SU-DHL-6 (cell line): ENCODE measurements around the gene CELSR3.

Experiments used
- H2AFZ ChIP-seq: fragments of 200-600 bp; sonication (generic); 2 replicates; pipeline ENCODE4 v1.6.1; 2014; ENCODE audit warnings: low read depth, mild to moderate bottlenecking, moderate library complexity, mixed read lengths, antibody characterized with exemption, low read length; ENCODE audit not compliant: severe bottlenecking
- H3F3A ChIP-seq: fragments of 200-600 bp; shearing (Covaris generic); 2 replicates; pipeline ENCODE4 v1.6.0; 2016; ENCODE audit warnings: antibody characterized with exemption, mild to moderate bottlenecking; ENCODE audit not compliant: insufficient read depth
- H3K27ac ChIP-seq: fragments of 200-600 bp; sonication (generic); 2 replicates; pipeline ENCODE4 v1.5.1; 2016; ENCODE audit warnings: low read depth, mild to moderate bottlenecking, low read length, moderate library complexity, mixed read lengths
- H3K27me3 ChIP-seq: fragments of 200-600 bp; sonication (generic), shearing (Covaris generic); 2 replicates; pipeline ENCODE4 v1.6.0; 2014; ENCODE audit warnings: mild to moderate bottlenecking, low read length
- H3K36me3 ChIP-seq: fragments of 200-600 bp; sonication (generic); 2 replicates; pipeline ENCODE4 v1.6.1; 2014; ENCODE audit warnings: mild to moderate bottlenecking, low read length, mixed read lengths
- H3K4me2 ChIP-seq: fragments of 300-600, 200-600 bp; shearing (Covaris generic), sonication (generic); 2 replicates; pipeline ENCODE4 v1.6.0; 2014; ENCODE audit warnings: low read length, low read depth, mild to moderate bottlenecking; ENCODE audit not compliant: poor library complexity, severe bottlenecking
- H3K4me3 ChIP-seq: fragments of 200-600 bp; sonication (generic); 2 replicates; pipeline ENCODE4 v1.5.1; 2014; ENCODE audit warnings: antibody characterized with exemption, low read length, mild to moderate bottlenecking, mixed read lengths; ENCODE audit not compliant: insufficient read depth, poor library complexity, severe bottlenecking
- H3K79me2 ChIP-seq: fragments of 200-600 bp; sonication (generic); 2 replicates; pipeline ENCODE4 v1.6.1; 2014; ENCODE audit warnings: mild to moderate bottlenecking, low read length, moderate library complexity; ENCODE audit not compliant: insufficient read depth
- H3K9ac ChIP-seq: fragments of 200-600 bp; sonication (generic); 2 replicates; pipeline ENCODE4 v1.7.0; 2014; ENCODE audit warnings: mild to moderate bottlenecking, low read length
- H3K9me2 ChIP-seq: fragments of 200-600 bp; sonication (generic); replicated peaks from 2 replicates; pipeline ENCODE4 v1.6.1; 2014; ENCODE audit warnings: low read length; ENCODE audit not compliant: insufficient read depth
- H3K9me3 ChIP-seq: fragments of 200-600 bp; sonication (generic); 2 replicates; pipeline ENCODE4 v1.6.1; 2014; ENCODE audit warnings: low read length, mixed read lengths; ENCODE audit not compliant: insufficient read depth
- H4K20me1 ChIP-seq: fragments of 200-600 bp; sonication (generic); 2 replicates; pipeline ENCODE4 v1.6.1; 2014; ENCODE audit warnings: low read depth, mild to moderate bottlenecking, antibody characterized with exemption, low read length, moderate library complexity, mixed read lengths
- EZH2phosphoT487 ChIP-seq: fragments of 200-600 bp; sonication (generic), shearing (Covaris generic); conservative IDR thresholded peaks from 2 replicates; pipeline ENCODE4 v1.6.1; 2018; ENCODE audit warnings: mild to moderate bottlenecking, antibody characterized with exemption, low read length, moderate library complexity, mixed read lengths
- TF ChIP-seq, protein P1 (sequence below): fragments of 200-600 bp; sonication (generic); IDR thresholded peaks from one replicate; pipeline ENCODE4 v1.5.1; 2017; ENCODE audit warnings: antibody characterized with exemption, mild to moderate bottlenecking, low read length, moderate library complexity; ENCODE audit not compliant: insufficient read depth, poor library complexity, severe bottlenecking

CELSR3 gene

DNA sequence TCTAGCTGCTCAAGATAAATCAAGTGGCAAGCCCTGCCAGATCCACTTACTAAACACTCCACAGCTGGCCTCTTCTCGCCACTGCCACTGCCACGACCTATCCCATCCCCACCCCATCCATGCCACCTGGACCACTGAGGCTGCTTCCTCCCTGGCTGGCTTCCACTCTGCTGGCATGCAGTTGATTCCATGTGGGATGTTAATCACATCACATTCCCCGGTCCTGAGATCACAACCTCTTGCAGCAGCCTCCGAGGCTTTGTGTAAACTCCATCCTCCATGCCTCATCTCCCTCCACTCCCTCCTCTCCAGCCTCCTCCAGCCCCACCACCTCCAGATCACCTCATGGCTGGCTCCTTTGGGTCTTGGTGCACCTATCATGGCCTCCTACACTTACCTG is 15.4 kb upstream of the CELSR3 start:
- Histone ChIP-seq H4K20me1 (no peaks in the 10 kb centered on the region), H3F3A (no peaks in the 10 kb centered on the region), H3K27me3 (no peaks in the 10 kb centered on the region), H3K79me2 (peaks cover 4% of the 10 kb centered on the region; the same call in 1 of the 2 replicates), H3K4me2 (no peak overlapping the region), H3K27ac (no peak overlapping the region), H3K9me2 (no peaks in the 10 kb centered on the region), H3K4me3 (no peak overlapping the region), H2AFZ (no peak overlapping the region), H3K36me3 (no peaks in the 10 kb centered on the region), H3K9me3 (no peaks in the 10 kb centered on the region), H3K9ac (no peak overlapping the region)
- no peak for TF ChIP-seq EZH2phosphoT487
- TF ChIP-seq, protein P1, sequence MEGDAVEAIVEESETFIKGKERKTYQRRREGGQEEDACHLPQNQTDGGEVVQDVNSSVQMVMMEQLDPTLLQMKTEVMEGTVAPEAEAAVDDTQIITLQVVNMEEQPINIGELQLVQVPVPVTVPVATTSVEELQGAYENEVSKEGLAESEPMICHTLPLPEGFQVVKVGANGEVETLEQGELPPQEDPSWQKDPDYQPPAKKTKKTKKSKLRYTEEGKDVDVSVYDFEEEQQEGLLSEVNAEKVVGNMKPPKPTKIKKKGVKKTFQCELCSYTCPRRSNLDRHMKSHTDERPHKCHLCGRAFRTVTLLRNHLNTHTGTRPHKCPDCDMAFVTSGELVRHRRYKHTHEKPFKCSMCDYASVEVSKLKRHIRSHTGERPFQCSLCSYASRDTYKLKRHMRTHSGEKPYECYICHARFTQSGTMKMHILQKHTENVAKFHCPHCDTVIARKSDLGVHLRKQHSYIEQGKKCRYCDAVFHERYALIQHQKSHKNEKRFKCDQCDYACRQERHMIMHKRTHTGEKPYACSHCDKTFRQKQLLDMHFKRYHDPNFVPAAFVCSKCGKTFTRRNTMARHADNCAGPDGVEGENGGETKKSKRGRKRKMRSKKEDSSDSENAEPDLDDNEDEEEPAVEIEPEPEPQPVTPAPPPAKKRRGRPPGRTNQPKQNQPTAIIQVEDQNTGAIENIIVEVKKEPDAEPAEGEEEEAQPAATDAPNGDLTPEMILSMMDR: no peak

DNA sequence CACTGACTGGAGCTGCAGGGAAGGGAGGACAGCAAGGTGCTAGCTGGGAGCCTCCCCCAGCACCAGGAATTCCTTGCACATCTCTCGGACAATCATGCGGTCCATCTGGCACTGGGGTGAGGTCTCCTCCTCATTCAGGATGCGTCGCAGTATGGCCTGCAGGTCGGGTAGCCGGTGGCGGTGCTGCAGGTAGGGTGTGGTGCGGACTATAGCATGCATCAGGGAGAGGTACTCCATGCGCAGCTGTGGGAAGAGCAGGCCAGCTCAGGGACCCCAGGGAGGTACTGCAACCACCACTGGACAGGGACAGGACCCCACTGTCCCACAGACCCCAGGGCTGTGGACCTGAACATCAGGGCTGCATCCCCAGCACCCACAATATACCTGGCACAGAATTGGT is 11.8 kb upstream of the CELSR3 start:
- H3K36me3 ChIP-seq: no peaks in the 10 kb centered on the region
- no peaks in the 10 kb centered on the region for H3F3A ChIP-seq
- no peak overlapping the region for H3K27ac ChIP-seq
- H3K4me3 ChIP-seq: no peak overlapping the region
- H4K20me1 ChIP-seq: no peaks in the 10 kb centered on the region
- no peaks in the 10 kb centered on the region for H3K79me2 ChIP-seq
- H3K4me2 ChIP-seq: no peak overlapping the region
- H2AFZ ChIP-seq: no peak overlapping the region
- TF ChIP-seq, protein P1: no peak
- no peak for TF ChIP-seq EZH2phosphoT487
- no peaks in the 10 kb centered on the region for H3K9me2 ChIP-seq
- no peaks in the 10 kb centered on the region for H3K27me3 ChIP-seq
- no peaks in the 10 kb centered on the region for H3K9me3 ChIP-seq
- no peak overlapping the region for H3K9ac ChIP-seq

DNA sequence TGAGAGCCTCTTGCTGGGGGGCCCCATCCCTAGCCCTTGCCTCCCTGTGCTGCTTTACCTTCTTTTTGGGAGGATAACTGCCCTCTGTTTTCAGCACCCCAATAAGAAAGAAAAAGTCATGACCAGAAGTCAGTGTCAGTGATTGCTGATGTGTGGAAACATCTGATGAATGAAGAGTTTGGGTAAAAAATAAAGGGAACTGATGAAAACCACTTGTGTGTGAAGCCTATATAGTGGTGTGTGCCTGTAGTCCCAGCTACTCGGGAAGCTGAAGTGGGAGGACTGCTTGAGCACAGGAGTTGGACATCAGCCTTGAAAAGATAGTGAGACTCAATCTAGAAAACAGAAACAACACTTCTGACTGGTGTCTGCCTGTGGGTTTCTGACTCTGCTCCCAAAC is 9.8 kb upstream of the CELSR3 start:
- no peak overlapping the region for H3K27ac ChIP-seq
- H3K9ac ChIP-seq: no peak overlapping the region
- no peaks in the 10 kb centered on the region for H3F3A ChIP-seq
- H3K4me2 ChIP-seq: no peak overlapping the region
- H3K79me2 ChIP-seq: no peaks in the 10 kb centered on the region
- H4K20me1 ChIP-seq: no peaks in the 10 kb centered on the region
- no peaks in the 10 kb centered on the region for H3K36me3 ChIP-seq
- H3K27me3 ChIP-seq: no peaks in the 10 kb centered on the region
- TF ChIP-seq, protein P1: no peak
- TF ChIP-seq EZH2phosphoT487: no peak
- H3K9me3 ChIP-seq: no peaks in the 10 kb centered on the region
- H2AFZ ChIP-seq: no peak overlapping the region
- H3K4me3 ChIP-seq: no peak overlapping the region
- no peaks in the 10 kb centered on the region for H3K9me2 ChIP-seq
